Endothelial cell of umbilical vein (primary cell): ENCODE data around the gene RUFY3. TPM values are rescaled to one million over a fixed set of nuclear protein-coding genes. Genes with fewer than 3 reads are reported as not detected.
"Not testable (repeated sequence)": the region's sequence is repeated elsewhere in the genome, so short reads cannot be mapped to it uniquely, and the experiment has no call there.

Source experiments
- BruUV-seq: library from RNA; stranded (reverse); fragments of 400-500 nt; replicated peaks from 2 replicates; lab custom pipeline; 2021; lab: Mats Ljungman, UMichigan
- CTCF ChIA-PET: fragments of 300-600, 350-600 bp; sonication (Branson Sonifier 250); formaldehyde crosslinking; loops from one replicate; lab custom pipeline; 2021; ENCODE audit warnings: antibody characterized with exemption, inconsistent platforms; lab: Charles Lee
- POLR2A ChIA-PET: fragments of 300-600, 350-600 bp; sonication (Branson Sonifier 250); formaldehyde crosslinking; loops from one replicate; lab custom pipeline; 2021; ENCODE audit warnings: antibody characterized with exemption, inconsistent platforms; lab: Charles Lee
- DNase-seq: peaks from one replicate; pipeline ENCODE4 v3.0.0-alpha.2; 2011; ENCODE audit warnings: low read depth, low spot score
- FAIRE-seq: peaks from 2 replicates; lab custom pipeline; 2011; peaks lifted over from hg19 to GRCh38; lab: Jason Lieb, UNC
- H2AFZ ChIP-seq: 2 replicates; pipeline ENCODE4 v1.6.0; 2012; ENCODE audit warnings: low read depth, low read length, control low read depth, inconsistent platforms
- H3K27ac ChIP-seq: 2 replicates; pipeline ENCODE4 v1.5.1; 2011; ENCODE audit warnings: low read depth, mild to moderate bottlenecking, control low read depth, low read length, moderate library complexity; ENCODE audit not compliant: insufficient read depth
- H3K27me3 ChIP-seq, 2 experiments: 2 replicates each; pipeline versions ENCODE4 v1.6.0 to v1.6.1; 2011; ENCODE audit warnings: low read length in 2 of 2, mixed read lengths in 1 of 2; ENCODE audit not compliant: control insufficient read depth in 2 of 2, insufficient read depth in 2 of 2
- H3K36me3 ChIP-seq, 2 experiments: 2 replicates in 1 of 2; 3 replicates in 1 of 2; pipeline ENCODE4 v1.5.1; 2011; ENCODE audit warnings: low read length in 2 of 2, mild to moderate bottlenecking in 1 of 2, moderate library complexity in 1 of 2; ENCODE audit not compliant: control insufficient read depth in 2 of 2, insufficient read depth in 2 of 2; ENCODE audit errors: extremely low read depth in 1 of 2
- H3K4me1 ChIP-seq: 3 replicates; pipeline ENCODE4 v1.5.1; 2011; ENCODE audit warnings: mild to moderate bottlenecking, low read length; ENCODE audit not compliant: control insufficient read depth, insufficient read depth; ENCODE audit errors: extremely low read depth
- H3K4me2 ChIP-seq: 2 replicates; pipeline ENCODE4 v1.6.1; 2011; ENCODE audit warnings: low read length, control low read depth, mixed read lengths; ENCODE audit not compliant: insufficient read depth
- H3K4me3 ChIP-seq, 3 experiments: fragments of 200-600 bp in 1 of 3; sonication (generic), shearing (Covaris generic) in 1 of 3; replicated peaks in 1 of 3; 2 replicates each; pipeline ENCODE4 v1.5.1; 2011 to 2016; ENCODE audit warnings: control low read depth in 3 of 3, low read length in 3 of 3, mild to moderate bottlenecking in 2 of 3, inconsistent platforms in 1 of 3, low read depth in 1 of 3, moderate library complexity in 1 of 3; ENCODE audit not compliant: insufficient read depth in 1 of 3
- H3K79me2 ChIP-seq: 2 replicates; pipeline ENCODE4 v1.6.0; 2012; ENCODE audit warnings: low read length, inconsistent platforms; ENCODE audit not compliant: control insufficient read depth, insufficient read depth
- H3K9ac ChIP-seq: replicated peaks from 2 replicates; pipeline ENCODE3; 2011; ENCODE audit warnings: low read length, control low read depth; ENCODE audit not compliant: insufficient read depth; ENCODE audit errors: extremely low read depth
- H3K9me1 ChIP-seq: replicated peaks from 3 replicates; pipeline ENCODE4 v1.6.0; 2011; ENCODE audit warnings: mild to moderate bottlenecking, low read length; ENCODE audit not compliant: control insufficient read depth, insufficient read depth; ENCODE audit errors: extremely low read depth
- H3K9me3 ChIP-seq: replicated peaks from 2 replicates; pipeline ENCODE4 v1.5.1; 2012; ENCODE audit warnings: low read length, inconsistent platforms; ENCODE audit not compliant: control insufficient read depth, insufficient read depth
- H4K20me1 ChIP-seq: replicated peaks from 2 replicates; pipeline ENCODE3; 2011; ENCODE audit warnings: mild to moderate bottlenecking, low read length; ENCODE audit not compliant: control insufficient read depth, insufficient read depth; ENCODE audit errors: extremely low read depth
- EZH2 ChIP-seq: IDR thresholded peaks from 2 replicates; pipeline ENCODE4 v1.6.1; 2012; ENCODE audit warnings: borderline replicate concordance, low read depth, mild to moderate bottlenecking, moderate library complexity, low read length, inconsistent platforms; ENCODE audit not compliant: severe bottlenecking
- FOS ChIP-seq: IDR thresholded peaks from 2 replicates; pipeline ENCODE4 v1.6.1; 2011; ENCODE audit warnings: mild to moderate bottlenecking, low read length, moderate library complexity, borderline replicate concordance; ENCODE audit not compliant: insufficient read depth
- GATA2 ChIP-seq: IDR thresholded peaks from 2 replicates; pipeline ENCODE4 v1.7.0; 2011; ENCODE audit warnings: low read depth, mild to moderate bottlenecking, moderate library complexity, mixed read lengths, low read length; ENCODE audit not compliant: insufficient read length, insufficient read depth
- JUN ChIP-seq: IDR thresholded peaks from 2 replicates; pipeline ENCODE4 v1.6.1; 2011; ENCODE audit warnings: borderline replicate concordance, low read depth; ENCODE audit not compliant: insufficient read length, insufficient read depth
- MYC ChIP-seq: IDR thresholded peaks from one replicate; pipeline ENCODE4 v1.6.1; 2011; ENCODE audit warnings: mild to moderate bottlenecking, low read depth, low read length
- POLR2A ChIP-seq: IDR thresholded peaks from 2 replicates; pipeline ENCODE4 v1.6.1; 2012; ENCODE audit warnings: low read depth, mild to moderate bottlenecking, control low read depth, low read length
- POLR2AphosphoS5 ChIP-seq: IDR thresholded peaks from 2 replicates; pipeline ENCODE4 v1.6.1; 2012; ENCODE audit warnings: low read depth, mild to moderate bottlenecking, control low read depth, low read length, moderate library complexity; ENCODE audit not compliant: insufficient read depth
- dilution Hi-C: fragments of 300-500 bp; cut with MboI; formaldehyde crosslinking; loops from one replicate; pipeline ENCODE4 v1.15.0; 2019; ENCODE audit warnings: low sequenced_read_pairs; ENCODE audit not compliant: extremely low pct_ligation_motif_present
- intact Hi-C: fragments of 100-400 bp; cut with micrococcal nuclease; formaldehyde crosslinking; loops from one replicate; pipeline ENCODE4 v1.10.0; 2022
- polyA plus RNA-seq, 4 experiments: library from polyadenylated mRNA; depleted of rRNA in 3 of 4; stranded (reverse) in 3 of 4; unstranded in 1 of 4; fragments of >200 nt; gene quantifications; 2 replicates each; pipeline versions ENCODE4 v1.2.1 to v1.2.3, GENCODE V29; 2011 to 2012; ENCODE audit warnings: missing spikeins in 1 of 4
- total RNA-seq: library from RNA; stranded (reverse); gene quantifications from 2 replicates; pipeline ENCODE4 v1.2.3, GENCODE V29; 2021
- TF ChIP-seq, protein P1 (sequence below): IDR thresholded peaks from 2 replicates; pipeline ENCODE4 v1.6.1; 2011; ENCODE audit not compliant: insufficient read depth, insufficient read length
- TF ChIP-seq, protein P2 (sequence below), 2 donors: IDR thresholded peaks; 1 replicate in 1 of 2; 2 replicates in 1 of 2; pipeline ENCODE4 v1.5.1; 2011; ENCODE audit warnings: low read length in 2 of 2, mild to moderate bottlenecking in 2 of 2, moderate library complexity in 2 of 2, control low read depth in 1 of 2, inconsistent platforms in 1 of 2, low read depth in 1 of 2; ENCODE audit not compliant: insufficient read depth in 1 of 2; ENCODE audit errors: extremely low read depth in 1 of 2

Gene RUFY3
- total and polyA plus RNA-seq, 2 donors (not counting 3 experiments of a cell fraction or from before 2014, with no cell fraction given), result 10.0 to 52.8 TPM

- Histone ChIP-seq H3K79me2 (no peaks in the 10 kb centered on the region), H2AFZ (no peak overlapping the region), H3K4me1 (no peaks in the 10 kb centered on the region), H4K20me1 (no peaks in the 10 kb centered on the region), H3K27ac (no peak overlapping the region), H3K9me1 (no peaks in the 10 kb centered on the region), H3K36me3 (no peaks in the 10 kb centered on the region), H3K9ac (no peak overlapping the region), H3K4me3 (no peak overlapping the region), H3K27me3 (no peaks in the 10 kb centered on the region), H3K9me3 (no peaks in the 10 kb centered on the region), H3K4me2 (no peak overlapping the region)
- ChIA-PET CTCF (no interaction called here), POLR2A (no interaction called here)
- BruUV-seq, result no TSS peak
- FAIRE-seq (no peak), DNase-seq (no peak)
- TF ChIP-seq, protein P1, sequence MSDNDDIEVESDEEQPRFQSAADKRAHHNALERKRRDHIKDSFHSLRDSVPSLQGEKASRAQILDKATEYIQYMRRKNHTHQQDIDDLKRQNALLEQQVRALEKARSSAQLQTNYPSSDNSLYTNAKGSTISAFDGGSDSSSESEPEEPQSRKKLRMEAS, result no peak
- TF ChIP-seq POLR2A, result no peak
- TF ChIP-seq EZH2, result no peak
- TF ChIP-seq, protein P2, sequence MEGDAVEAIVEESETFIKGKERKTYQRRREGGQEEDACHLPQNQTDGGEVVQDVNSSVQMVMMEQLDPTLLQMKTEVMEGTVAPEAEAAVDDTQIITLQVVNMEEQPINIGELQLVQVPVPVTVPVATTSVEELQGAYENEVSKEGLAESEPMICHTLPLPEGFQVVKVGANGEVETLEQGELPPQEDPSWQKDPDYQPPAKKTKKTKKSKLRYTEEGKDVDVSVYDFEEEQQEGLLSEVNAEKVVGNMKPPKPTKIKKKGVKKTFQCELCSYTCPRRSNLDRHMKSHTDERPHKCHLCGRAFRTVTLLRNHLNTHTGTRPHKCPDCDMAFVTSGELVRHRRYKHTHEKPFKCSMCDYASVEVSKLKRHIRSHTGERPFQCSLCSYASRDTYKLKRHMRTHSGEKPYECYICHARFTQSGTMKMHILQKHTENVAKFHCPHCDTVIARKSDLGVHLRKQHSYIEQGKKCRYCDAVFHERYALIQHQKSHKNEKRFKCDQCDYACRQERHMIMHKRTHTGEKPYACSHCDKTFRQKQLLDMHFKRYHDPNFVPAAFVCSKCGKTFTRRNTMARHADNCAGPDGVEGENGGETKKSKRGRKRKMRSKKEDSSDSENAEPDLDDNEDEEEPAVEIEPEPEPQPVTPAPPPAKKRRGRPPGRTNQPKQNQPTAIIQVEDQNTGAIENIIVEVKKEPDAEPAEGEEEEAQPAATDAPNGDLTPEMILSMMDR (IDR thresholded peaks at IDR 0.05; ENCODE audit: extremely low read depth in 1 of 2, insufficient read depth in 1 of 2, low read depth in 1 of 2, low read length in 2 of 2), result no peak
- TF ChIP-seq MYC, result no peak
- TF ChIP-seq FOS, result no peak
- no peak for TF ChIP-seq POLR2AphosphoS5
- TF ChIP-seq JUN, result no peak
- no peak for TF ChIP-seq GATA2
- intact Hi-C loops, result no loop called here
- dilution Hi-C loops, result no loop called here
These were observed 40.1 kb upstream of the RUFY3 start for GRCh38 chr4:70681704-70682103.

DNA sequence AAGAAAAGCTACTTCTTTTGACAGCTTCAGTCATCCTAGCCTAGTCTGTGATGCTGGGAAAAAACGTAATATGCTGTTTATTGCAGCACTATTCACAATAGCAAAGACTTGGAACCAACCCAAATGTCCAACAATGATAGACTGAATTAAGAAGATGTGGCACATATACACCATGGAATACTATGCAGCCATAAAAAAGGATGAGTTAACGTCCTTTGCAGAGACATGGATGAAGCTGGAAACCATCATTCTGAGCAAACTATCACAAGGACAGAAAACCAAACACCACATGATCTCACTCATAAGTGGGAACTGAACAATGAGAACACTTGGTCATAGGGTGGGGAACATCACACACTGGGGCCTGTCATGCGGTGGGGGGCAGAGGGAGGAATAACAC is 39.6 kb upstream of the RUFY3 start:
- H3K79me2 ChIP-seq, H3K36me3 ChIP-seq, H3K27ac ChIP-seq, POLR2A ChIA-PET, H2AFZ ChIP-seq, H4K20me1 ChIP-seq, H3K9me3 ChIP-seq, intact Hi-C loops, dilution Hi-C loops, H3K4me2 ChIP-seq, BruUV-seq, H3K4me1 ChIP-seq, H3K9ac ChIP-seq, H3K27me3 ChIP-seq, H3K9me1 ChIP-seq, CTCF ChIA-PET, H3K4me3 ChIP-seq, DNase-seq, FAIRE-seq: not testable (repeated sequence)
